GM12891 (cell line): ENCODE data around the gene COPS8.

Source experiments
- DNase-seq: peaks from one replicate; pipeline ENCODE4 v3.0.0; 2011; ENCODE audit warnings: low spot score; ENCODE audit not compliant: insufficient read length
- FAIRE-seq: peaks from 2 replicates; lab custom pipeline; 2011; peaks lifted over from hg19 to GRCh38; lab: Jason Lieb, UNC
- PAX5 ChIP-seq: IDR thresholded peaks from 2 replicates; pipeline ENCODE4 v1.6.1; 2011; ENCODE audit warnings: low read length, moderate library complexity, mild to moderate bottlenecking; ENCODE audit not compliant: insufficient read depth, severe bottlenecking
- POLR2A ChIP-seq: IDR thresholded peaks from 2 replicates; pipeline ENCODE4 v1.6.1; 2011; ENCODE audit warnings: low read depth, low read length, control low read depth
- POLR2AphosphoS5 ChIP-seq: IDR thresholded peaks from 2 replicates; pipeline ENCODE4 v1.6.1; 2011; ENCODE audit warnings: low read depth, low read length, control low read depth
- POU2F2 ChIP-seq: IDR thresholded peaks from 2 replicates; pipeline ENCODE4 v1.6.1; 2011; ENCODE audit warnings: low read depth, mild to moderate bottlenecking, control low read depth, low read length, moderate library complexity
- SPI1 ChIP-seq: IDR thresholded peaks from 2 replicates; pipeline ENCODE4 v1.6.1; 2011; ENCODE audit warnings: low read depth, low read length, control low read depth
- TAF1 ChIP-seq: IDR thresholded peaks from 2 replicates; pipeline ENCODE4 v1.6.1; 2011; ENCODE audit warnings: low read depth, low read length, control low read depth

The COPS8 gene

GRCh38 chr2:237075749-237076599, 9.7 kb upstream of the COPS8 start:
- TF ChIP-seq TAF1 (no peak), POU2F2 (no peak), PAX5 (no peak), POLR2AphosphoS5 (no peak), POLR2A (no peak), SPI1 (no peak)
- no peak for DNase-seq

GRCh38 chr2:237081596-237081995, 4.1 kb upstream of the COPS8 start:
- TF ChIP-seq SPI1, result no peak
- no peak for TF ChIP-seq POU2F2
- no peak for TF ChIP-seq PAX5
- TF ChIP-seq POLR2A, result no peak
- TF ChIP-seq POLR2AphosphoS5, result no peak
- TF ChIP-seq TAF1, result no peak
- no peak for DNase-seq
- no peak for FAIRE-seq

More at GRCh38 chr2:237075749-237076599, 9.7 kb upstream of the COPS8 start:
- FAIRE-seq, result no peak

- TF ChIP-seq POU2F2 (no peak), PAX5 (no peak), POLR2AphosphoS5 (no peak), POLR2A (no peak), SPI1 (no peak), TAF1 (no peak)
- FAIRE-seq (no peak), DNase-seq (no peak)
Measured at GRCh38 chr2:237083026-237083425, 2.7 kb upstream of the COPS8 start.

GRCh38 chr2:237084444-237084843, 1.2 kb upstream of the COPS8 start:
- FAIRE-seq, result no peak

GRCh38 chr2:237090906-237091305, 5.2 kb downstream of the COPS8 start:
- no peak for DNase-seq
- FAIRE-seq, result no peak
- TF ChIP-seq POLR2A (no peak), PAX5 (no peak), TAF1 (no peak), POLR2AphosphoS5 (no peak), SPI1 (no peak)

More at GRCh38 chr2:237084444-237084843, 1.2 kb upstream of the COPS8 start:
- TF ChIP-seq TAF1 (no peak), POLR2AphosphoS5 (no peak), POLR2A (no peak)
- DNase-seq, result no peak

- no peak for DNase-seq
- FAIRE-seq, result no peak
- TF ChIP-seq POLR2AphosphoS5 (no peak), TAF1 (no peak), POLR2A (no peak), PAX5 (no peak), SPI1 (no peak), POU2F2 (no peak)
Measured at GRCh38 chr2:237091779-237092436, 6.2 kb downstream of the COPS8 start.

GRCh38 chr2:237092506-237092905, 6.8 kb downstream of the COPS8 start:
- no peak for TF ChIP-seq SPI1
- no peak for TF ChIP-seq POLR2A
- no peak for TF ChIP-seq TAF1
- no peak for TF ChIP-seq PAX5
- TF ChIP-seq POU2F2, result no peak
- TF ChIP-seq POLR2AphosphoS5, result no peak
- FAIRE-seq (no peak), DNase-seq (no peak)

- FAIRE-seq (no peak), DNase-seq (no peak)
- TF ChIP-seq TAF1 (no peak), POLR2AphosphoS5 (no peak), SPI1 (no peak), PAX5 (no peak), POU2F2 (no peak), POLR2A (no peak)
Measured at GRCh38 chr2:237092920-237093781, 7.5 kb downstream of the COPS8 start.

GRCh38 chr2:237096201-237096600, 10.5 kb downstream of the COPS8 start:
- FAIRE-seq, result no peak
- no peak for DNase-seq
- no peak for TF ChIP-seq POLR2A
- TF ChIP-seq SPI1, result no peak
- no peak for TF ChIP-seq PAX5
- no peak for TF ChIP-seq POU2F2
- no peak for TF ChIP-seq TAF1
- no peak for TF ChIP-seq POLR2AphosphoS5
